T-cell (primary cell): ENCODE measurements around the gene CRB1. TPM values are rescaled to one million over a fixed set of nuclear protein-coding genes. Genes with fewer than 3 reads are reported as not detected.

Source experiments
- ATAC-seq, 4 experiments: fragments of 200-7000 bp in 3 of 4; fragments of 150-1000 bp in 1 of 4; cut with Tn5 transposase; replicated peaks in 1 of 4; 1 replicate in 3 of 4; 2 replicates in 1 of 4; pipeline ENCODE4 v1.10.0; 2021; ENCODE audit warnings: moderate library complexity in 3 of 4, mild to moderate bottlenecking in 2 of 4, moderate number of reproducible peaks in 1 of 4
- CTCF ChIA-PET, 2 donors: fragments of 300-600 bp; sonication (Branson Sonifier 250); formaldehyde crosslinking; loops; one replicate each; lab custom pipeline; 2022; ENCODE audit warnings: antibody characterized with exemption in 2 of 2; lab: Charles Lee
- POLR2A ChIA-PET, 2 donors: fragments of 300-600 bp; sonication (Branson Sonifier 250); formaldehyde crosslinking; loops; one replicate each; lab custom pipeline; 2022; ENCODE audit warnings: antibody characterized with exemption in 2 of 2; lab: Charles Lee
- DNase-seq, 35 experiments: peaks; one replicate each; pipeline versions ENCODE4 v3.0.0 to v3.0.0-alpha.2; 2013 to 2023
- H3K27ac ChIP-seq: one replicate; pipeline ENCODE4 v1.5.1; 2013; ENCODE audit warnings: low read length
- H3K27me3 ChIP-seq, 2 experiments: replicated peaks in 1 of 2; 1 replicate in 1 of 2; 2 replicates in 1 of 2; pipeline versions ENCODE4 v1.6.1 to v1.7.0; 2013; ENCODE audit warnings: low read length in 1 of 2, mixed read lengths in 1 of 2; ENCODE audit not compliant: control insufficient read depth in 2 of 2, insufficient read depth in 2 of 2; ENCODE audit errors: extremely low read depth in 1 of 2
- H3K36me3 ChIP-seq, 2 donors: 1 replicate in 1 of 2; 2 replicates in 1 of 2; pipeline versions ENCODE4 v1.6.1 to v1.7.0; 2013; ENCODE audit warnings: low read length in 1 of 2; ENCODE audit not compliant: control insufficient read depth in 2 of 2, insufficient read depth in 1 of 2; ENCODE audit errors: extremely low read depth in 1 of 2
- H3K4me1 ChIP-seq, 2 experiments: 1 replicate in 1 of 2; 2 replicates in 1 of 2; pipeline versions ENCODE4 v1.6.1 to v1.7.0; 2013; ENCODE audit warnings: low read length in 2 of 2, mixed read lengths in 1 of 2; ENCODE audit not compliant: insufficient read depth in 2 of 2, control insufficient read depth in 1 of 2; ENCODE audit errors: extremely low read depth in 1 of 2
- H3K4me3 ChIP-seq, 2 donors: 1 replicate in 1 of 2; 2 replicates in 1 of 2; pipeline versions ENCODE4 v1.5.1 to v1.7.0; 2013; ENCODE audit warnings: mild to moderate bottlenecking in 2 of 2, low read length in 1 of 2, moderate library complexity in 1 of 2; ENCODE audit not compliant: control insufficient read depth in 1 of 2; ENCODE audit errors: extremely low read depth in 1 of 2
- H3K9me3 ChIP-seq: 2 replicates; pipeline ENCODE4 v1.7.0; 2013
- H3K27ac Mint-ChIP-seq, 2 donors: one replicate each; pipeline ENCODE4 v1.8.0; 2020 to 2021; ENCODE audit warnings: mild to moderate bottlenecking in 2 of 2, mixed read lengths in 2 of 2
- H3K27me3 Mint-ChIP-seq, 2 donors: one replicate each; pipeline ENCODE4 v1.8.0; 2021 to 2022; ENCODE audit warnings: mixed read lengths in 2 of 2
- H3K36me3 Mint-ChIP-seq: one replicate; pipeline ENCODE4 v1.8.0; 2021; ENCODE audit warnings: mixed read lengths
- H3K4me1 Mint-ChIP-seq, 3 donors: one replicate each; pipeline ENCODE4 v1.8.0; 2020 to 2022; ENCODE audit warnings: mixed read lengths in 3 of 3, mild to moderate bottlenecking in 1 of 3
- H3K4me3 Mint-ChIP-seq, 3 donors: one replicate each; pipeline ENCODE4 v1.8.0; 2020 to 2022; ENCODE audit warnings: mild to moderate bottlenecking in 3 of 3, mixed read lengths in 3 of 3, moderate library complexity in 3 of 3
- H3K9me3 Mint-ChIP-seq, 3 donors: one replicate each; pipeline ENCODE4 v1.8.0; 2020 to 2022; ENCODE audit warnings: mixed read lengths in 3 of 3
- WGBS: methylation state at CpG from one replicate; pipeline ENCODE4 v1.1.5; 2013; ENCODE audit warnings: missing lambda C conversion rate; ENCODE audit not compliant: insufficient coverage; 5-methylcytosine and 5-hydroxymethylcytosine counted together
- total RNA-seq, 35 experiments: library from RNA in 6 of 35; stranded (reverse) in 6 of 35; fragments of 120-200 nt in 1 of 35; gene quantifications; one replicate each; pipeline versions ENCODE4 v1.2.1 to v1.2.4 and lab custom pipeline; 2013 to 2026

The CRB1 gene
- total RNA-seq, 5 donors from 2014 or later (not counting 1 experiment from before 2014, with no cell fraction given), result 0.09 to 0.47 (median 0.33) TPM

GRCh38 chr1:197439708-197440280, 171.7 kb downstream of the CRB1 start:
- no peaks in the 10 kb centered on the region for H3K9me3 Mint-ChIP-seq
- Histone ChIP-seq H3K9me3 (no peaks in the 10 kb centered on the region), H3K27ac (no peak overlapping the region), H3K4me3 (no peak overlapping the region), H3K27me3 (no peaks in the 10 kb centered on the region), H3K36me3 (no peaks in the 10 kb centered on the region), H3K4me1 (no peaks in the 10 kb centered on the region)
- no peak for DNase-seq
- H3K4me1 Mint-ChIP-seq, result no peaks in the 10 kb centered on the region
- no peak for ATAC-seq
- H3K4me3 Mint-ChIP-seq, result no peak overlapping the region
- H3K27ac Mint-ChIP-seq, result no peak overlapping the region
- WGBS, result 40% methylated on average over 1 of the region's 4 CpGs
- H3K36me3 Mint-ChIP-seq, result no peaks in the 10 kb centered on the region
- peaks cover 4 to 7% of the 10 kb centered on the region in 2 donors for H3K27me3 Mint-ChIP-seq
- ChIA-PET CTCF (interaction anchor here in 1 of 2 donors (0.7 to 1.2 kb wide), 2 partner anchors 447 to 633 kb away, joined by 3 read pairs; no protein-coding TSS in a partner anchor), POLR2A (interaction anchor here in 1 of 2 donors (0.6 kb wide), 1 partner anchor 39 kb away, joined by 5 read pairs; no protein-coding TSS in a partner anchor)

GRCh38 chr1:197440715-197441114, 172.7 kb downstream of the CRB1 start:
- CTCF ChIA-PET, result no interaction called here
- H3K4me3 ChIP-seq, result no peak overlapping the region
- Mint-ChIP-seq H3K4me3 (no peak overlapping the region), H3K36me3 (no peaks in the 10 kb centered on the region), H3K4me1 (no peaks in the 10 kb centered on the region), H3K9me3 (no peaks in the 10 kb centered on the region), H3K27ac (no peak overlapping the region), H3K27me3 (peaks cover 4 to 7% of the 10 kb centered on the region in 2 donors)
- no peaks in the 10 kb centered on the region for H3K9me3 ChIP-seq
- ATAC-seq (no peak), DNase-seq (no peak)
- POLR2A ChIA-PET, result no interaction called here
- no peaks in the 10 kb centered on the region for H3K27me3 ChIP-seq
- H3K36me3 ChIP-seq, result no peaks in the 10 kb centered on the region
- no peak overlapping the region for H3K27ac ChIP-seq
- WGBS, result no CpG with 5 or more reads among the region's 2 CpGs
- H3K4me1 ChIP-seq, result no peaks in the 10 kb centered on the region

- no peaks in the 10 kb centered on the region for H3K27me3 ChIP-seq
- CTCF ChIA-PET, result no interaction called here
- DNase-seq (no peak), ATAC-seq (no peak)
- H3K36me3 Mint-ChIP-seq, result no peaks in the 10 kb centered on the region
- WGBS, result no CpG with 5 or more reads among the region's 8 CpGs
- no peaks in the 10 kb centered on the region for H3K4me1 Mint-ChIP-seq
- H3K4me1 ChIP-seq, result no peaks in the 10 kb centered on the region
- POLR2A ChIA-PET, result no interaction called here
- H3K36me3 ChIP-seq, result no peaks in the 10 kb centered on the region
- no peak overlapping the region for H3K27ac Mint-ChIP-seq
- no peak overlapping the region for H3K4me3 ChIP-seq
- no peak overlapping the region for H3K27ac ChIP-seq
- no peaks in the 10 kb centered on the region for H3K9me3 ChIP-seq
- no peaks in the 10 kb centered on the region for H3K9me3 Mint-ChIP-seq
- peaks cover 4 to 7% of the 10 kb centered on the region in 2 donors for H3K27me3 Mint-ChIP-seq
- H3K4me3 Mint-ChIP-seq, result no peak overlapping the region
Measured at GRCh38 chr1:197441999-197442414, 174.0 kb downstream of the CRB1 start.

- H3K36me3 Mint-ChIP-seq, result no peaks in the 10 kb centered on the region
- Histone ChIP-seq H3K27me3 (no peaks in the 10 kb centered on the region), H3K9me3 (no peaks in the 10 kb centered on the region), H3K36me3 (no peaks in the 10 kb centered on the region), H3K27ac (no peak overlapping the region), H3K4me1 (no peaks in the 10 kb centered on the region), H3K4me3 (no peak overlapping the region)
- ATAC-seq (no peak), DNase-seq (no peak)
- no peak overlapping the region for H3K27ac Mint-ChIP-seq
- peaks cover 4 to 7% of the 10 kb centered on the region in 2 donors for H3K27me3 Mint-ChIP-seq
- POLR2A ChIA-PET, result no interaction called here
- peaks cover 2 to 7% (median 4%) of the 10 kb centered on the region in 3 donors for H3K4me1 Mint-ChIP-seq
- CTCF ChIA-PET, result no interaction called here
- WGBS, result no CpG with 5 or more reads among the region's 1 CpG
- H3K9me3 Mint-ChIP-seq, result no peaks in the 10 kb centered on the region
- H3K4me3 Mint-ChIP-seq, result no peak overlapping the region
Measured at GRCh38 chr1:197444755-197445154, 176.7 kb downstream of the CRB1 start.

DNA sequence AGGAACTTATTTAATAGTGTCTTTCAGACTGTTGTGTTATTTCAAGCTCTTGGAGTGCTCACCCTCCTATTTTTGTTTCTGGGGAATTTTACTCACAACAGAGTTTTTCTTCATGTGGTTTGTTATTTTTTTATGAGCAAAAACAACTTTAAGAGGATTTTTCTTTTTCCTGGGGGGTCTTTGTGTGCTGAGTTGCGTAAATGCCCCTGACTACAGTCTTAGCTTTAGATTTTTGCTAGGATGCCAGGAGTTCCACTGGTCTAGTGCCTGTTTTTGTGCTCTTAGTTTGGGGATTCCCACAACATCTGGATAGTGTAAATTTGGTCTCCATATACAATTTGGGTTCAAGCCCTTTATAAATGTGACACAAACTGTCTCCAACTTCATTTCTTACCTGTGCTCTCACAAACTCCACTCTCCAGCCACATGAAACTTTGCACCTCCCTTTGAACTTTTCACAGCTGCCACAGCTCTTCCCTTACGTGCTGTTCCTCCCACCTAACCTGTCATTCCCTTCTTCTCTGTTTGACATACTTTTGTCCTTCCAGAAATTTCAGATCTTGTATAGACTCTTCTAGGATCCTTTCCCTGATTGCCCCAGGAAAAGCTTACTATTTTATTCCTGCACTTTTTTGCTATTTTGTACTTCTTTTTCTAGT, 180.2 kb downstream of the CRB1 start:
- CTCF ChIA-PET, result interaction anchor here (0.5 to 0.8 kb wide), 2 partner anchors 9 to 48 kb away, joined by 3 to 4 read pairs; no protein-coding TSS in a partner anchor
- peaks cover 2 to 7% (median 4%) of the 10 kb centered on the region in 3 donors for H3K4me1 Mint-ChIP-seq

DNA sequence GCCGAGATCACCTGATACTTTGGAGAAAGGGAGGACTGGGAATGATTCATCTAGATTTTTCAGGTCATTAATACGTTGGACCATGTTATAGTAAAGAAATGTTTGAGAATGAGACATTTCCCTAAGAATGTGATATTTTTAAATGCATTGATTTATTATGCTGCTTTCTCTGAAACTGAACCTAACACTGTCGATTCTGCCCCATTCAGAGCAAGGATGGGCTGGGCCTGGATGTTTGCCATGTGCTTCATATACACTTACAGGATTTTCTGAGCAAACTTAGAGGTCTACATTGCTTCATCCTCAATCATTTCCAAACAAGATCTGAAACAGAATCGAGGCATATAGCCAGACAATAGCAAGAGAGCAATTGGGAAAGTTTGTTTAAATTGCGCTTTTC, 183.3 kb downstream of the CRB1 start:
- Histone ChIP-seq H3K27ac (no peak overlapping the region), H3K36me3 (no peaks in the 10 kb centered on the region), H3K4me3 (no peak overlapping the region), H3K4me1 (no peaks in the 10 kb centered on the region), H3K27me3 (no peaks in the 10 kb centered on the region), H3K9me3 (no peaks in the 10 kb centered on the region)
- H3K9me3 Mint-ChIP-seq, result no peaks in the 10 kb centered on the region
- no peak overlapping the region for H3K4me3 Mint-ChIP-seq
- H3K36me3 Mint-ChIP-seq, result no peaks in the 10 kb centered on the region
- peaks cover 2 to 7% (median 4%) of the 10 kb centered on the region in 3 donors for H3K4me1 Mint-ChIP-seq
- ChIA-PET POLR2A (no interaction called here), CTCF (no interaction called here)
- H3K27me3 Mint-ChIP-seq, result peaks cover 5 to 7% of the 10 kb centered on the region in 2 donors
- no peak for DNase-seq
- no CpG with 5 or more reads among the region's 5 CpGs for WGBS
- no peak for ATAC-seq
- H3K27ac Mint-ChIP-seq, result no peak overlapping the region

More for the DNA sequence above, 180.2 kb downstream of the CRB1 start:
- Histone ChIP-seq H3K27ac (no peak overlapping the region), H3K36me3 (no peaks in the 10 kb centered on the region), H3K27me3 (no peaks in the 10 kb centered on the region), H3K4me1 (no peaks in the 10 kb centered on the region), H3K4me3 (no peak overlapping the region), H3K9me3 (no peaks in the 10 kb centered on the region)
- H3K36me3 Mint-ChIP-seq, result no peaks in the 10 kb centered on the region
- no peak for DNase-seq
- 0% methylated on average over 1 of the region's 2 CpGs for WGBS
- no peaks in the 10 kb centered on the region for H3K9me3 Mint-ChIP-seq
- peaks cover 5 to 7% of the 10 kb centered on the region in 2 donors for H3K27me3 Mint-ChIP-seq
- no peak for ATAC-seq
- no peak overlapping the region for H3K4me3 Mint-ChIP-seq
- H3K27ac Mint-ChIP-seq, result no peak overlapping the region
- POLR2A ChIA-PET, result no interaction called here
